ENCODE data around the gene CHSY1.

DNA sequence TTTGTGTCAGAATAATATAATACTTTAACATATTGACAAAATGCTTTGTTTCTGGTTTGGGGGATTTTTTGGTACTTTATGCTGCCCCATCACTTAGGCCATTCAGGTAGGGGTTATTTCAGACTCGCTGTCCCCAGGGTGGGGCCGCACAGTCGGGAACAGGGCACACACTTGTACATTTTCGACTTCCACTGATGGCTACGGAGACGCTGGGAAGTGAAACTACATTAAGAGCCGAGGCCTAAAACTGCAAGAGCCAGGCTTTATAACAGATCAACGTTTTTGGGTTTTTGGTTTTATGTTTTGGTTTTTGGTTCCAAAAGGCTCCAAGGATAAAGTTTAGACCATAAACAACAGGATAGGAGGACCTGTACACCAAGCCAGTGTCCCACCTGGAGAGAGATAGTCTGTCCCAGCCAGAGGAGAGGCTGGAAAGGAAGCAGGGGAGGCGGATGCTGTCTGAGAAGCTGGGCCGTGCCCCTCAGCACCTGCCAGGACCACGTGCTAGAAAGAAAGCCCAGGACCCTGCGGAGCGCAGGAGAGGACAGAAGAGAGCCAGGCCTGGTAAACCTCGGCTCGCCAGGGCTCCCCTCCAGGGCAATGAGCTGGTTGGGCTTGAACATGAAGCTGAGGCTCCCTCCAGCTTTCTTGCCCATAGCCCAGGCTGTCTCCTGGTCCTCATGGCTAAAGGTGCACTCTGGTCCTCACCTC lies 111.7 kb downstream of the CHSY1 start:
- TF ChIP-seq EZH2 (IDR thresholded peaks at IDR 0.05; ENCODE audit: insufficient read depth, poor library complexity, severe bottlenecking) (no peak), EZH2phosphoT487 (IDR thresholded peaks at IDR 0.05; ENCODE audit: insufficient read depth, low read depth) (no peak)

Measured in GM23248 (cell line).